MM.1S (cell line): Measurements from ENCODE around the gene LYSMD2.

Source experiments
- CTCF ChIP-seq: fragments of 300-600 bp; sonication (generic); IDR thresholded peaks from 2 replicates; pipeline ENCODE4 v1.5.1; 2016; ENCODE audit warnings: antibody characterized with exemption, low read length, mixed read lengths
- EZH2 ChIP-seq: fragments of 300-600 bp; sonication (generic); optimal IDR thresholded peaks from 2 replicates; pipeline ENCODE3; 2017; ENCODE audit warnings: low read depth, mild to moderate bottlenecking, antibody characterized with exemption, low read length, mixed read lengths

- TF ChIP-seq CTCF = no peak
- TF ChIP-seq EZH2 = no peak
Measured at GRCh38 chr15:51765751-51766150, 28.3 kb upstream of the LYSMD2 start.
